Gastrocnemius medialis (tissue), 4 donors: ENCODE results near the gene ABL1. TPM values are rescaled to one million over a fixed set of nuclear protein-coding genes. Genes with fewer than 3 reads are reported as not detected.
A peak's percentile ranks its signal among the peaks of the same experiment; 100 is the strongest.

ENCODE experiments used
- ATAC-seq, 2 donors: fragments of 150-250 bp; one replicate each; pipeline ENCODE4 v1.9.1; 2016
- DNase-seq, 2 donors: peaks; one replicate each; pipeline ENCODE4 v3.0.0-alpha.2; 2019
- H3K27ac ChIP-seq, 4 donors: fragments of 200-600 bp; sonication (generic); 1 replicate in 1 of 4; 2 replicates in 3 of 4; pipeline ENCODE4 v1.5.1; 2016 to 2018; ENCODE audit warnings: mild to moderate bottlenecking in 2 of 4, moderate library complexity in 1 of 4
- H3K27me3 ChIP-seq, 3 donors: fragments of 200-600 bp; sonication (generic) in 2 of 3; 1 replicate in 1 of 3; 2 replicates in 2 of 3; pipeline versions ENCODE4 v1.5.1 to v1.6.0; 2016 to 2019; ENCODE audit warnings: mild to moderate bottlenecking in 1 of 3, moderate library complexity in 1 of 3
- H3K36me3 ChIP-seq, 2 donors: fragments of 200-600 bp; sonication (generic) in 1 of 2; one replicate each; pipeline ENCODE4 v1.5.1; 2017 to 2018
- H3K4me1 ChIP-seq, 2 donors: fragments of 200-600 bp; sonication (generic) in 1 of 2; one replicate each; pipeline ENCODE4 v1.5.1; 2016 to 2017; ENCODE audit warnings: mild to moderate bottlenecking in 2 of 2
- H3K4me3 ChIP-seq, 4 donors: fragments of 200-600 bp; sonication (generic) in 3 of 4; 1 replicate in 1 of 4; 2 replicates in 3 of 4; pipeline ENCODE4 v1.5.1; 2016 to 2019; ENCODE audit warnings: mild to moderate bottlenecking in 2 of 4
- H3K9me3 ChIP-seq, 3 donors: fragments of 200-600 bp; sonication (generic) in 2 of 3; 1 replicate in 1 of 3; 2 replicates in 2 of 3; pipeline ENCODE4 v1.5.1; 2016 to 2019
- CTCF ChIP-seq, 5 experiments: fragments of 450-650 bp in 3 of 5; fragments of 200-600 bp in 2 of 5; sonication (generic) in 2 of 5; IDR thresholded peaks in 4 of 5; conservative IDR thresholded peaks in 1 of 5; 1 replicate in 4 of 5; 2 replicates in 1 of 5; pipeline ENCODE4 v1.5.1; 2016 to 2019; ENCODE audit warnings: antibody characterized with exemption in 5 of 5, mild to moderate bottlenecking in 3 of 5, moderate library complexity in 3 of 5
- POLR2A ChIP-seq, 2 donors: fragments of 450-650 bp; IDR thresholded peaks; one replicate each; pipeline ENCODE4 v1.6.1; 2017; ENCODE audit warnings: antibody characterized with exemption in 2 of 2, mild to moderate bottlenecking in 2 of 2, moderate library complexity in 2 of 2
- in situ Hi-C, 4 donors: fragments of 200-750 bp; cut with MboI; loops; one replicate each; pipeline versions ENCODE4 v1.15.0 to v1.8.0; 2017; ENCODE audit warnings: low sequenced_read_pairs in 4 of 4
- intact Hi-C: fragments of 100-400 bp; cut with DNase I; formaldehyde crosslinking; loops from one replicate; pipeline ENCODE4 v1.15.1; 2023; ENCODE audit warnings: low total_unique reads
- total RNA-seq, 4 donors: library from RNA; depleted of rRNA; stranded (reverse); fragments of >200 nt; gene quantifications; one replicate each; pipeline versions ENCODE4 v1.1.0 to v1.2.3, GENCODE V29; 2016

ABL1 gene
- 10 to 100 TPM; 22.8 to 55.5 (median 28.5) TPM for total RNA-seq

GRCh38 chr9:130834371-130835336 lies at the start of gene ABL1:
Gene ABL1 (plus strand): TSS chr9:130835254. CDS start chr9:130835447, 193 bp downstream.
- H3K4me1 ChIP-seq = peaks cover 56 to 68% of the 10 kb centered on the region in 2 donors
- no peaks in the 10 kb centered on the region for H3K9me3 ChIP-seq
- no peaks in the 10 kb centered on the region for H3K27me3 ChIP-seq
- H3K4me3 ChIP-seq = peak within 1 kb of the TSS; percentile 72 to 79 (median 75)
- peak within 1 kb of the TSS; percentile 86 to 90 (median 88) for H3K27ac ChIP-seq
- DNase-seq = peak; percentile 48 to 63
- peak; percentile 81 to 82 for ATAC-seq
- in situ Hi-C loops = no loop called here
- intact Hi-C loops = loop anchor here (5.0 to 10.0 kb wide), 3 partner anchors 52 to 390 kb away; partner anchors contain the start of gene ASS1
- H3K36me3 ChIP-seq = no peaks in the 10 kb centered on the region
- TF ChIP-seq POLR2A (IDR thresholded peaks at IDR 0.05) (peak in 1 of 2 donors; percentile 9), CTCF (IDR thresholded peaks at IDR 0.05 in 4 of 5, conservative IDR thresholded peaks at IDR 0.05 in 1 of 5) (peak in 1 of 5 experiments; percentile 14)

- DNase-seq (no peak), ATAC-seq (no peak)
- intact Hi-C loops = no loop called here
- in situ Hi-C loops = no loop called here
- peaks cover 0 to 5% (median 3%) of the 10 kb centered on the region in 3 donors for H3K9me3 ChIP-seq
- peaks cover 12 to 17% of the 10 kb centered on the region in 2 donors for H3K4me1 ChIP-seq
- no peak for TF ChIP-seq POLR2A (IDR thresholded peaks at IDR 0.05)
- TF ChIP-seq CTCF (IDR thresholded peaks at IDR 0.05 in 4 of 5, conservative IDR thresholded peaks at IDR 0.05 in 1 of 5) = no peak
- no peak overlapping the region for H3K4me3 ChIP-seq
- H3K27me3 ChIP-seq = no peaks in the 10 kb centered on the region
- H3K27ac ChIP-seq = no peak overlapping the region
- no peaks in the 10 kb centered on the region for H3K36me3 ChIP-seq
Measured at GRCh38 chr9:130785940-130786508, 49.0 kb upstream of the ABL1 start.

DNA sequence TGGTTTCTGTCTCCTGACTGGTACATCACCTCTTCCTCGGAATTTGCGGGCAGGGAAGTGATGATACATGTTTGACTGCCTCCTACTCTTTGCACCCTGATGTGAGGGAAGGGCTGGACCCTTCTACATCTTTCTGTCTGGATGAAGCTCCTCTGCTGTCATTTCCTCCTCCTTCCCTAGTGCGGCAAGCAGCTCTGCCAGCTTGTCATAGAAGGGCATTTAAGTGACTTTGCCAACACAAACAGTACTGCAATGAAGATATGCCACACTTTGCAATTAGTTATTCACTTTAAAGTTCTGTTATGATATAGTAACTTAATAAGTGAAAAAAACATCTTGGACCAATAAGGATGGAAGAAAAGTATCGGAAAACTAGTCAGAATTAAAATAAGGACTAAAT lies 48.5 kb upstream of the ABL1 start:
- Histone ChIP-seq H3K4me1 (peaks cover 10 to 12% of the 10 kb centered on the region in 2 donors), H3K36me3 (no peaks in the 10 kb centered on the region), H3K9me3 (peaks cover 0 to 5% (median 3%) of the 10 kb centered on the region in 3 donors), H3K4me3 (no peak overlapping the region), H3K27me3 (no peaks in the 10 kb centered on the region), H3K27ac (no peak overlapping the region)
- ATAC-seq = no peak
- intact Hi-C loops = no loop called here
- TF ChIP-seq CTCF (IDR thresholded peaks at IDR 0.05 in 4 of 5, conservative IDR thresholded peaks at IDR 0.05 in 1 of 5) (no peak), POLR2A (IDR thresholded peaks at IDR 0.05) (no peak)
- DNase-seq = no peak
- in situ Hi-C loops = no loop called here

DNA sequence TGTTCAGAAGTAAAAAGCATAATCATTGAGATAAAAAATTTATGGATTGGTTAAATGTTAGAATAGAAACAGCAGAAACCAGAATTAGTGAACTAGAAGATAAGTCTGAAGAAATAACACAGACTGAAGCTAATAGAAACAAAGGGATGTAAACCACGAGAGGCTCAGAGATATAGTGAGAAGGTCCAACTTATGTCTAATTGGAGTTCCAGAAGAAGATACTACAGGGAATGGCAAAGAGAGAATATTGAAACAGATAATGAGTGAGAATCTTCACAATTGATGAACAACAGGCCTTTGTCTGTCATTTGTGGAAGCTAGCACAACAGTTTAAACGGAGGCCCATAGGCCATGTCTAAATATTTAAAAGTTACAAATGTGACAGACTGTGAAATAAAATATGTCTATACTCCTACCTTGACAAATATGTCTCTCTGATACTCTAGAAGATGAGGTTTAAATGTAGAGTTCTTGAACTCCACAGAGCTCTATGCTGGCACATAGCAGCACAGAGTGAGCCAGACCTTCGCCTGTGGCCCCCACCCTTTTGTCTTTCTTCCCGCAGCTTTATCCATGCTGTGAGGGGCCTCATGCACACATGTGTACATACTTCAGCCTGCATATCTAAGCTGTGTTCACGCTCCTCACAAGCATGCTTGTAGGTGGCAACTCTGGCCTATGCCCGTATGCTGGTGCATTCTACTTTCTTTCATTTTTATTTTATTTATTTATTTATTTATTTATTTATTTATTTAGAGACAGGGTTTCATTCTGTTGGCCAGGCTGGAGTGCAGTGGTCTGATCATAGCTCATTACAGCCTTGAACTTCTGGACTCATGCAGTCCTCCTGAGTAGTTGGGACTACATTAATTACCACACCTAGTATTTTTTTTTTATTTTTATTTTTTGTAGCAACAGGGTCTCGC lies 45.0 kb upstream of the ABL1 start:
- DNase-seq = no peak
- H3K36me3 ChIP-seq = no peaks in the 10 kb centered on the region
- intact Hi-C loops = loop anchor here (2.0 kb wide), 1 partner anchor 19 kb away; no protein-coding TSS in a partner anchor
- H3K4me3 ChIP-seq = no peak overlapping the region
- TF ChIP-seq CTCF (IDR thresholded peaks at IDR 0.05 in 4 of 5, conservative IDR thresholded peaks at IDR 0.05 in 1 of 5) = no peak
- TF ChIP-seq POLR2A (IDR thresholded peaks at IDR 0.05) = no peak
- no peaks in the 10 kb centered on the region for H3K27me3 ChIP-seq
- no peak overlapping the region for H3K27ac ChIP-seq
- H3K4me1 ChIP-seq = peaks cover 4 to 8% of the 10 kb centered on the region in 2 donors
- H3K9me3 ChIP-seq = peaks cover 0 to 5% (median 3%) of the 10 kb centered on the region in 3 donors
- in situ Hi-C loops = no loop called here
- no peak for ATAC-seq
